DND-41 (cell line): Measurements from ENCODE around the gene ATP8A2.

Experiments used
- EZH2 ChIP-seq: IDR thresholded peaks from 3 replicates; pipeline ENCODE4 v1.6.1; 2012; ENCODE audit warnings: borderline replicate concordance, low read depth, mild to moderate bottlenecking, moderate library complexity, low read length, inconsistent platforms; ENCODE audit not compliant: severe bottlenecking
- TF ChIP-seq, protein P1 (sequence below): IDR thresholded peaks from 2 replicates; pipeline ENCODE4 v1.5.1; 2012; ENCODE audit warnings: borderline replicate concordance, low read length, moderate library complexity, mild to moderate bottlenecking; ENCODE audit not compliant: poor library complexity, severe bottlenecking; ENCODE audit errors: extremely low read depth

GRCh38 chr13:25844559-25845434 is 473.0 kb downstream of the ATP8A2 start:
- TF ChIP-seq, protein P1, sequence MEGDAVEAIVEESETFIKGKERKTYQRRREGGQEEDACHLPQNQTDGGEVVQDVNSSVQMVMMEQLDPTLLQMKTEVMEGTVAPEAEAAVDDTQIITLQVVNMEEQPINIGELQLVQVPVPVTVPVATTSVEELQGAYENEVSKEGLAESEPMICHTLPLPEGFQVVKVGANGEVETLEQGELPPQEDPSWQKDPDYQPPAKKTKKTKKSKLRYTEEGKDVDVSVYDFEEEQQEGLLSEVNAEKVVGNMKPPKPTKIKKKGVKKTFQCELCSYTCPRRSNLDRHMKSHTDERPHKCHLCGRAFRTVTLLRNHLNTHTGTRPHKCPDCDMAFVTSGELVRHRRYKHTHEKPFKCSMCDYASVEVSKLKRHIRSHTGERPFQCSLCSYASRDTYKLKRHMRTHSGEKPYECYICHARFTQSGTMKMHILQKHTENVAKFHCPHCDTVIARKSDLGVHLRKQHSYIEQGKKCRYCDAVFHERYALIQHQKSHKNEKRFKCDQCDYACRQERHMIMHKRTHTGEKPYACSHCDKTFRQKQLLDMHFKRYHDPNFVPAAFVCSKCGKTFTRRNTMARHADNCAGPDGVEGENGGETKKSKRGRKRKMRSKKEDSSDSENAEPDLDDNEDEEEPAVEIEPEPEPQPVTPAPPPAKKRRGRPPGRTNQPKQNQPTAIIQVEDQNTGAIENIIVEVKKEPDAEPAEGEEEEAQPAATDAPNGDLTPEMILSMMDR, result no peak
- TF ChIP-seq EZH2, result no peak
